Measurements from ENCODE around the gene ZNF654. TPM values are rescaled to one million over a fixed set of nuclear protein-coding genes. Genes with fewer than 3 reads are reported as not detected.
"Not testable (repeated sequence)": the region's sequence is repeated elsewhere in the genome, so short reads cannot be mapped to it uniquely, and the experiment has no call there.

The ZNF654 gene
- 10 to 100 TPM in 1 of 3 donors, 1 to 10 TPM in 2; 7.0 to 13.6 (median 7.5) TPM for polyA plus RNA-seq

DNA sequence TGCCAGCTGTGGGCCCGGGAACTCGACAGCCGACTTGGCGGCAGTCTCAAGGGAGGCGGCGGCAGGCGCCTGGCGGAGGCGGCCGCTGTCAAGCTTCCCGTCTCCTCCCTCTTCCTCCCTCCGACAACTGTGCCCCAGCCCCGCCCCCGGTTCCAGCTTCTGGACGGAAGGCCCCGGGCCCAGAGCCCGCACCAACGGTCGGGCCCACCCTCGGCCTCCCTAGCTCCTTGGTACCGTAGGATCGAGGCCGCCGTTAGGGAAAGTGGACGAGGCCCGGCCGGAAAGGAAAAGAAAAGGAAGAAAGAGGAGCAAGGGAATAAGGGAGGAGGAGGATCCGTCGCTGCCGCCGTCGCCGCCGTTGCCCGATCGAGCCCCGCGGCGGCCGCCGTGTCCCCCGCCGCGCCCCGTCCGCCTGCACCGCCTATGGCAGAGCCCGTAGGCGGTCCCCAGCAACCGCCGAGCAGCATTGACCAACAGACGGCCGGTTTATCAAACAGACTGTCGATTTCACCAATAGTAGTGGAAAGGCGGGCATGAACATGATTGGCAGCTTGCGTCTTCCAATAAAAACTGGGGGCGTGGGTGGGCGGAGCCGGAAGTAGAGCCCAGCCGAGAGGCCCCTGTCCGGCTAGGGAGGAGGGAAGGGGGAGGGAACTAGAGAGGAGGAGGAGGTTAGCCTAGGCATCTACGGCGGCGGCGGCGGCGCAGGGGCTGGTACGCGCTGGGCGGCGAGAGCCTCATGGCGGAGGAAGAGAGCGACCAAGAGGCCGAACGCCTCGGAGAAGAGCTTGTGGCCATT, at the start of gene ZNF654, which contains the start of gene CGGBP1:
Gene ZNF654 (plus strand): TSS at position 675 of the 799 bp plus-strand sequence. CDS start 65 bp downstream, at position 740.
Gene CGGBP1 (minus strand): TSS at position 425 of the 799 bp plus-strand sequence. CDS start 3,029 bp downstream, outside the sequence.
- Mint-ChIP-seq H3K4me1 (peaks cover 54 to 84% of the 10 kb centered on the region in 2 donors), H3K9me3 (no peaks in the 10 kb centered on the region), H3K36me3 (peaks cover 13 to 23% (median 13%) of the 10 kb centered on the region in 3 donors), H3K27me3 (ENCODE audit: low read depth in 3 of 3) (peaks cover 3 to 8% (median 4%) of the 10 kb centered on the region in 3 donors), H3K27ac (peak within 1 kb of the TSS; percentile 93 to 98 (median 97)), H3K4me3 (peak within 1 kb of the TSS; percentile 95 to 98 (median 98))
- DNase-seq = peak; percentile 99 to 100 (median 99)

DNA sequence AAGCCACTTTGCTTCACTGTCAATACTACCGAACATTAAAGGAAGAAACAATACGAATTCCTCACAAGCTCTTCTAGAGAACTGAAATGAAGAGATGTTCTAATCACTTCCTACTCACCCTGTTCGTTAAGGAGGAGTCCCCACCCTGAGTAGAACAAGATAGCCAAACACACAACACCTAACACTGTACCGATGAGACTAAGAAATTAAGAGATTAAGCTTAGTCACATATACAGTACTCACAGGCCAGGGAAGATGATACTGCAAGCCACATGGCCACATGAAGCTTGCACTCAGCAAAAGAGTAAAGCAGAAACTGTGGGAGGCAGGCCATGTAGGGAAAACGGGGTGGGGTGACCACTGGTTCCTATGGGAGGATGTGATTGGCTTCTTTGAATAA, 48.2 kb upstream of the ZNF654 start:
- H3K27ac Mint-ChIP-seq = no peak overlapping the region
- H3K36me3 Mint-ChIP-seq = no peaks in the 10 kb centered on the region
- H3K4me3 Mint-ChIP-seq = no peak overlapping the region
- H3K27me3 Mint-ChIP-seq (ENCODE audit: low read depth in 3 of 3) = peaks cover 0 to 6% (median 2%) of the 10 kb centered on the region in 3 donors
- H3K9me3 Mint-ChIP-seq = no peaks in the 10 kb centered on the region
- H3K4me1 Mint-ChIP-seq = no peaks in the 10 kb centered on the region
- no peak for DNase-seq

DNA sequence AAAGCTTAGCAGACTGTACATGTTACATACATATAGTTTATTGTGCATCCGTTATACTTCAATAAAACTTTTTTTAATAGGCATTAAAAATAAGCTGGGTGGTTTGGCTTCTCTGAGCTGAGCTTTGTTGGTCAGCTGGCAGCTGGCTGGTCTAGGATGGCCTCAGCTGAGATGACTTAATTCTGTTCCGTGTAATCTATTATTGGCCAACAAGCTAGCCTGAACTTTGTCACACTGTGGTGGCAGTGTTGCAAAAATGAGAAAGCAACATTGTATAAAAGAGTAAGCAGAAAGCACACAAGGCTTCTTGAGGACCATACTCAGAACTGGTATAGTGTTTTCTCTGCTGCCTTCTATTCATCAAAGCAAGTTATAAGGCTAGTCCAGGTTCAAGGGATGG, 45.5 kb upstream of the ZNF654 start:
- Mint-ChIP-seq H3K4me1 (peaks cover 8 to 10% of the 10 kb centered on the region in 2 donors), H3K4me3 (no peak overlapping the region), H3K27ac (no peak overlapping the region), H3K27me3 (ENCODE audit: low read depth in 3 of 3) (peaks cover 3 to 11% (median 7%) of the 10 kb centered on the region in 3 donors), H3K36me3 (peaks cover 0 to 5% (median 0%) of the 10 kb centered on the region in 3 donors), H3K9me3 (no peaks in the 10 kb centered on the region)
- DNase-seq = no peak

DNA sequence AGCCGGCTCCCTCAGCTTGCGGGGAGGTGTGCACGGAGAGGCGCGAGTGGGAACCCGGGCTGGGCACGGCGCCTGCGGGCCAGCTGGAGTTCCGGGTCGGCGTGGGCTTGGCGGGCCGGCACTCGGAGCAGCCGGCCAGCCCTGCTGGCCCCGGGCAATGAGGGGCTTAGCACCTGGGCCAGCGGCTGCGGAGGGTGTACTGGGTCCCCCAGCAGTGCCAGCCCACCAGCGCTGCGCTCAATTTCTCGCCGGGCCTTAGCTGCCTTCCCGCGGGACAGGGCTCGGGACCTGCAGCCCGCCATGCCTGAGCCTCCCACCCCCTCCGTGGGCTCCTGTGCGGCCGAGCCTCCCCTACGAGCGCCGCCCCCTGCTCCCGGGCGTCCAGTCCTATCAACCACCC, 43.4 kb upstream of the ZNF654 start:
- not testable (repeated sequence) for H3K27me3 Mint-ChIP-seq (ENCODE audit: low read depth in 3 of 3); H3K9me3 Mint-ChIP-seq; H3K36me3 Mint-ChIP-seq; H3K4me3 Mint-ChIP-seq; H3K27ac Mint-ChIP-seq; DNase-seq
- H3K4me1 Mint-ChIP-seq = peaks cover 12 to 22% of the 10 kb centered on the region in 2 donors

DNA sequence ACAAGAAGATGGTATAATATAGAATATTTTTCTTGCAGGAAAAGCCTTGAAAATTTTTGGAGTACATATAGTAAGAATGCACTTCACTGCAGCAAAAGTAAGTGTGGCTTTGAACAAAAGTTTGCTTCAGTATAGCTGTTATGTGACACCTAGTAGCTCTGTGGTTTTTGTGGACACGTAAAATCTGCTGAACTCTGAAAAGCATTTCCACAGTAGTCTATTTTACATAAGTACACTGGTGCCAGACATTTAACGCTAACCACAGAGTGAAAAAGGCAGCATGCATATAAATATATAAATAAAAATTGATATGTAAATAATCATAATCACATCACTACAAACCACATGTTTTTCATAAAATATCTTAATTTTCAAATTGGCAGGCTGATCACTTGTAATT, 40.0 kb upstream of the ZNF654 start:
- peak overlapping the region; percentile 20 to 59 (median 49) for H3K4me3 Mint-ChIP-seq
- peaks cover 0 to 8% (median 0%) of the 10 kb centered on the region in 3 donors for H3K36me3 Mint-ChIP-seq
- H3K4me1 Mint-ChIP-seq = peaks cover 12 to 22% of the 10 kb centered on the region in 2 donors
- H3K9me3 Mint-ChIP-seq = no peaks in the 10 kb centered on the region
- H3K27me3 Mint-ChIP-seq (ENCODE audit: low read depth in 3 of 3) = peaks cover 3 to 8% (median 4%) of the 10 kb centered on the region in 3 donors
- no peak overlapping the region for H3K27ac Mint-ChIP-seq
- peak; percentile 52 to 64 (median 53) for DNase-seq

DNA sequence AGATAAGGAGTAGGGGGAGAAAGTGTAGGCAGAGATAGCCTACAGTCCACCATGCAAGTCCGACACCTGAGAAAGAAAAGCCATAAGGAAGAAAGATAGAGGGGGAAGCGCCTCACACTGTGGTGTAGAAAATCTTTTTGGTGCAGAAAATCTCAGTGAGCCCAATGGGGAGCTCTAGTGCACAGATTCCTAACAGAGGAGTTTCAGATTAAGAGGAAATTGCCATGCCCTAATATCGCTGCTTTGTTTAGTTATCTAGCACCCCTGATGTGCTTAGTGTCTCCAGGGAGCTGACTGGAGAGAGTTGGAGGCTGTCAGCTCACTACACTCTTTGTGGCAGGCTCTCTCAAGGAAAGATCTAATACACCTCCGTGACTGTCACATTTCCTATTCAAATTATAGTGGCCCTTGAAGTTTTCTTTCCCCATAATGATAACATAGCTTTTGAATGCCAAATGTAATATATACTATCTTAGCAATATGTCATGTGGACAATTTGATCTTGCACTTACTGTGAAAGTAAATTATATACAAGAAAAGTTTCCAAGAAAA, 34.0 kb upstream of the ZNF654 start:
- H3K4me1 Mint-ChIP-seq = peaks cover 6 to 8% of the 10 kb centered on the region in 2 donors
- no peak overlapping the region for H3K4me3 Mint-ChIP-seq
- peaks cover 0 to 2% (median 2%) of the 10 kb centered on the region in 3 donors for H3K27me3 Mint-ChIP-seq (ENCODE audit: low read depth in 3 of 3)
- no peaks in the 10 kb centered on the region for H3K9me3 Mint-ChIP-seq
- no peak for DNase-seq
- peaks cover 0 to 3% (median 0%) of the 10 kb centered on the region in 3 donors for H3K36me3 Mint-ChIP-seq
- no peak overlapping the region for H3K27ac Mint-ChIP-seq

DNA sequence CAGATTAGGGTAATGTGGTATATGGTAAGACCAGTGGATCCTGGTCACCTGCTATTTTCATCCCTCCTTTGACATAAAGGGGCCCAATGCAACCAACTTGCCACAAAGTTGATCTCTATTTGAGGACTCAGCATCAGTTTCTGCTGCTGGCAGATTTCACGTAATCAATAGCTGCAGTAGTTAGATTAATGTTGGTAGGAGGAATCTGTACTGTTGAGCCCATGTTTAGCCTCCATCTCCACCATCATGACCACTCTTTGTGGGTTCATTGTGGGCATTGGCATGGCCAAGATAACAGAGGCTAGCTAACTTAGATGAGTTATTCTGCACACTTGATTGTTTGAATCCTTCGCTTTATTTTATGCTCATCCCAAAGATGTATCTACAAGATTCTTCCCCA, 30.2 kb upstream of the ZNF654 start:
- Mint-ChIP-seq H3K36me3 (no peaks in the 10 kb centered on the region), H3K9me3 (no peaks in the 10 kb centered on the region), H3K4me1 (peaks cover 21 to 29% of the 10 kb centered on the region in 2 donors), H3K27ac (peak overlapping the region in 4 of 6 donors; percentile 10 to 92 (median 75)), H3K4me3 (no peak overlapping the region), H3K27me3 (ENCODE audit: low read depth in 3 of 3) (peaks cover 0 to 2% (median 2%) of the 10 kb centered on the region in 3 donors)
- DNase-seq = no peak

DNA sequence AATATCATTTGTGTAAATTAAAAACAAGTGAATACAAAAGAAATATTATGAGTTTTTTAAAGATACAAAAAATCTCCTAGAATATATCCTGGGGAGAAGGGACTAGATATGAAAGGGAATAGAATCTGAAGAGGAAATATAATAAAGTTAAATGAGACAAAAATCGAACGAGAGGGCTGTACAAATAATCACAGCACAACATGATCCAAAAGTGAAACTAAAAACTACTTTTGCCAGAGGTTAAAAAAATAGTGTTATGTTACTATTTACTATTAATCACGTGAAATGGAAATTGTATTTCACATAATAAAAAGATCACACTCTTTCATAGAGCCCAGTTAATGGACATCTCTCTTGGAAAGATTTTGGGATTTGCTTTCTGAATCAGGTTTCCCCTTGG, 28.8 kb upstream of the ZNF654 start:
- Mint-ChIP-seq H3K27ac (peak overlapping the region in 5 of 6 donors; percentile 60 to 92 (median 79)), H3K27me3 (ENCODE audit: low read depth in 3 of 3) (peaks cover 0 to 4% (median 2%) of the 10 kb centered on the region in 3 donors), H3K4me3 (peak overlapping the region; percentile 44 to 89 (median 69)), H3K4me1 (peaks cover 21 to 29% of the 10 kb centered on the region in 2 donors), H3K36me3 (no peaks in the 10 kb centered on the region), H3K9me3 (no peaks in the 10 kb centered on the region)
- peak; percentile 22 to 25 (median 22) for DNase-seq

DNA sequence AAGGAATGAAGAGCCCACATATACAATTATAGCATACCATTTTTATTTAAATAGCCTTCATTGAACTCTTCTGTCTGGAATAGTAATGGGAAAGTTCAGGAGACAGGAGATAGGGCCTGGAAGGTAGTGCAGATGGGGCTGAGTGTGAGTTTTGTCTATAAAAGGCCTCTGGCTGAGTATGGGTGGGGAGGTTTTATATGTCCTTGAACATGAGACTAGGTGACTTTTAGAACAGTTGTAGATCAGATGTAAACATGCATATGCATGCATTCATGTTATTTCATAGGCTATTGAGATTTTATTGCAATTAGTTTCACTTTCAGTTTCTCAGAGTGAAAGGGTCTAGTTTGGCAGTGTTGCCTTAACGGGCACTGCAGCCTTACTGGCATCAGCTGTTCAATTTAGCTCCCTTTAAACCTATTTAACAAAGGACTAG, 27.4 kb upstream of the ZNF654 start:
- DNase-seq = peak; percentile 49 to 62 (median 61)
- Mint-ChIP-seq H3K4me3 (peak overlapping the region; percentile 82 to 94 (median 91)), H3K27ac (peak overlapping the region; percentile 84 to 97 (median 94)), H3K27me3 (ENCODE audit: low read depth in 3 of 3) (peaks cover 0 to 4% (median 2%) of the 10 kb centered on the region in 3 donors), H3K36me3 (no peaks in the 10 kb centered on the region), H3K4me1 (peaks cover 21 to 29% of the 10 kb centered on the region in 2 donors), H3K9me3 (no peaks in the 10 kb centered on the region)

DNA sequence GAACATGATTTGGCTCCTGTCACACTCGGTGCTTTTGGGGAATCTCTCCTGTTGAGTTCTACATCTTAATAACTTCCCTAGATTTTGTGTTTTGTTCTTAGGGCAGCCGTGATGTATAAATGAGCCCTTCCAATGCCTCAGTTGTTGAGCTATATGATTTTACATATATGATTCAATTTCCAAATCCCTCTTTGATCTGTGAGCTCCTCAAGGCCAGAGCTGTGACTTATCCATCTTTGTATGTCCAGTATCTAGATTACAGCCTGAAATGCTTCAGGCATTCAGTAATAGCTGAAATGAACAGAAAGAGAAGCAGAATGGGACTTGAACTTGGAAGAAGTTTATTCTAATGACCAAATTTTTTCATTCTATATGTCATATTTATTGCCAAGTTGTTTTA, 26.8 kb upstream of the ZNF654 start:
- H3K4me1 Mint-ChIP-seq = peaks cover 21 to 29% of the 10 kb centered on the region in 2 donors
- peak overlapping the region; percentile 82 to 94 (median 91) for H3K4me3 Mint-ChIP-seq
- H3K36me3 Mint-ChIP-seq = no peaks in the 10 kb centered on the region

DNA sequence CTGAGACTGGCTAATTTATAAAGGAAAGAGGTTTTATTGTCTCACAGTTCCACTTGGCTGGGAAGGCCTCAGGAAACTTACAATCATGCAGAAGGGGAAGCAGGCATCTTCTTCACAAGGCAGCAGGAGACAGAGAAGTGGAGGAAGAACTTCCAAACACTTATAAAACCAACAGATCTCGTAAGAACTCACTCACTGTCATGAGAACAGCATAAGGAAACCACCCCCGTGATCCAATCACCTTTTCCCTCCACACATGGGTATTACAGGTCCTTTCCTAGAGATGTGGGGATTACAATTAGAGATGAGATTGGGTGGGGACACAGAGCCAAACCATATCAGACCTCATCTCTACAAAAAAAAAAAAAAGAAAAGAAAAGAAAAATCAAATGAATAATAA, 26.0 kb upstream of the ZNF654 start:
- DNase-seq = no peak
- peak overlapping the region in 1 of 5 donors; percentile 41 for H3K4me3 Mint-ChIP-seq
- H3K9me3 Mint-ChIP-seq = no peaks in the 10 kb centered on the region
- peaks cover 21 to 29% of the 10 kb centered on the region in 2 donors for H3K4me1 Mint-ChIP-seq
- H3K27me3 Mint-ChIP-seq (ENCODE audit: low read depth in 3 of 3) = peaks cover 2 to 9% (median 5%) of the 10 kb centered on the region in 3 donors
- no peaks in the 10 kb centered on the region for H3K36me3 Mint-ChIP-seq
- H3K27ac Mint-ChIP-seq = peak overlapping the region in 3 of 6 donors; percentile 54 to 77 (median 63)

More for the DNA sequence above, 26.8 kb upstream of the ZNF654 start:
- H3K9me3 Mint-ChIP-seq = no peaks in the 10 kb centered on the region
- no peak for DNase-seq
- H3K27me3 Mint-ChIP-seq (ENCODE audit: low read depth in 3 of 3) = peaks cover 0 to 4% (median 2%) of the 10 kb centered on the region in 3 donors
- peak overlapping the region; percentile 84 to 97 (median 94) for H3K27ac Mint-ChIP-seq

DNA sequence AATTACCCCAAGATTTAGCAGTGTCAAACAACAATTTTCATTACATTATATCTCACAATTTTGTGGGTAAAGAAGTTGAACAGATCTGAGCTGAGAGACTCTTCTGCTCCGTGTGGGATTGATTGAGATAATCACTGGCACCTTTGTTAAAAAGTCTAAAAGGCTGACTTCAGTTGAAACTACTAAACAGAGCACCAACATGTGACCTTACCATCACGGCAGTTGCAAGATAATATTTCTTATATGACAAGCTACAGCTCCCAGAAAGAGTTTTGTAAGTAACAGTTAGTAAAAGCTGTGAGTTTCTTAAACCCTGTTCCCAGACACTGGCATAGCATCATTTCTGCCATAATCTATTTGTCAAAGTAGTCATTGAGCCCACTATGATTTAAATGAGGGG, 25.2 kb upstream of the ZNF654 start:
- Mint-ChIP-seq H3K27me3 (ENCODE audit: low read depth in 3 of 3) (peaks cover 2 to 9% (median 5%) of the 10 kb centered on the region in 3 donors), H3K9me3 (no peaks in the 10 kb centered on the region), H3K4me3 (no peak overlapping the region), H3K27ac (peak overlapping the region in 2 of 6 donors; percentile 39 to 41), H3K36me3 (no peaks in the 10 kb centered on the region), H3K4me1 (peaks cover 21 to 29% of the 10 kb centered on the region in 2 donors)
- DNase-seq = no peak

DNA sequence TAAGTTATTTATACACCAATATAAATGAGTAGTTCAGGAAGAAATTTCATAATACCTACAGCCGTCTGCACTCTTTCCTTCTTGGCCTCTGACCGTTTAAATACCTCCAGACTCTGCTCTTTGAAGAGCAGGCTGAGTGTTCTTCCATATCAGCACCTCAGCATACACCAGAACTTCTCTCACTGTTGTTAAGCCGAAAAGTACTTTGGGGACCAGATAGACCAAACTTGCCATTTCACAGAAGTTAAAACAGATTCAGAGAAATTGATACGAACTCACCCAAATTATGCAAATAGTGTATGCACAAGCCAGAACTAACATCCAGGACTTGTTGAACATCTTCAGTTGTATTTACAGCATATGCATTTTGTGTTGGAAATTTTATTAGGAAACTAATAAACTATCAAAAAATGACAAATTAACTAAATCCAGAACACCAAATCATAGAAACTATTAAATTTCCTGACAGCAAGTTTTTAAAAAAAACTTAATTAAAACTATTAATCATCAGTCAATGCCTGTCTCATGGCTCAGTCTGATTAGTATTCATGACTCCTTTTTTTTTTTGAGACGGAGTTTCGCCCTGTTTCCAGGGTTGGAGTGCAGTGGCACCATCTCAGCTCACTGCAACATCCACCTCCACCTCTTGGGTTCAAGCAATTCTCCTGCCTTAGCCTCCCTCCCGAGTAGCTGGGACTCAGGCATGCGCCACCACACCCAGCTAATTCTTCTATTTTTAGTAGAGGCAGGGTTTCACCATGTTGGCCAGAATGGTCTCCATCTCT, 24.4 kb upstream of the ZNF654 start:
- H3K27ac Mint-ChIP-seq = no peak overlapping the region
- peaks cover 19 to 25% of the 10 kb centered on the region in 2 donors for H3K4me1 Mint-ChIP-seq
- H3K4me3 Mint-ChIP-seq = no peak overlapping the region
- H3K36me3 Mint-ChIP-seq = no peaks in the 10 kb centered on the region
- peaks cover 0 to 9% (median 5%) of the 10 kb centered on the region in 3 donors for H3K27me3 Mint-ChIP-seq (ENCODE audit: low read depth in 3 of 3)
- no peaks in the 10 kb centered on the region for H3K9me3 Mint-ChIP-seq
- no peak for DNase-seq
